ENCODE data around the gene RPL4.
"Not testable (repeated sequence)": the region's sequence is repeated elsewhere in the genome, so short reads cannot be mapped to it uniquely, and the experiment has no call there.

- not testable (repeated sequence) for TF ChIP-seq CTCF, POLR2A (IDR thresholded peaks at IDR 0.05)
Measured at GRCh38 chr15:66503041-66503648, 1.5 kb downstream of the RPL4 start.
